GM19043 (cell line): ENCODE measurements around the gene LY6G6F.
"Not testable (repeated sequence)": the region's sequence is repeated elsewhere in the genome, so short reads cannot be mapped to it uniquely, and the experiment has no call there.

ENCODE experiments used
- ATAC-seq: cut with Tn5 transposase; IDR thresholded peaks from one replicate; pipeline ENCODE4 v1.9.1; 2021; ENCODE audit warnings: low read depth; ENCODE audit not compliant: unreplicated experiment

The LY6G6F gene

GRCh38 chr6:31701666-31702404, 4.8 kb upstream of the LY6G6F start:
- ATAC-seq = no peak

DNA sequence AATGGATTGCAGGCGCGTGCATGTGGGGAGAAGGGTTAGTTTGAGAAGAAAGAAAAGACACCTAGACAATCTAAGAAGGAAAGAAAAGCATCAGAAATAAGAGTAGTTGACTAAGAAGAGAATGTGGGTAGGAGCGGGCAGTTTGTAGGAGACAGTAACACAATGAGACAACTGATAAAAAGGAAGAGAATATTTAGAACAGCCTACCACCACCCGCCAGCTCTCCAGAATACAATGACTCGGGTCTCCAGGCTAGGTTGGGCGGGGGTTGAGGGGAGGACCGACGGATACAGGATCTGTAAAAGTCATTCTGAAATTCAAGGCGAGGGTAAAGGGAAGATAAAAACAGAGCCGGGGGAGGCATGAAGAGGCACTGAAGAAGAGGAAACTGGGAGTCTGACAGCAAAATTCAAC, 4.3 kb upstream of the LY6G6F start:
- no peak for ATAC-seq

DNA sequence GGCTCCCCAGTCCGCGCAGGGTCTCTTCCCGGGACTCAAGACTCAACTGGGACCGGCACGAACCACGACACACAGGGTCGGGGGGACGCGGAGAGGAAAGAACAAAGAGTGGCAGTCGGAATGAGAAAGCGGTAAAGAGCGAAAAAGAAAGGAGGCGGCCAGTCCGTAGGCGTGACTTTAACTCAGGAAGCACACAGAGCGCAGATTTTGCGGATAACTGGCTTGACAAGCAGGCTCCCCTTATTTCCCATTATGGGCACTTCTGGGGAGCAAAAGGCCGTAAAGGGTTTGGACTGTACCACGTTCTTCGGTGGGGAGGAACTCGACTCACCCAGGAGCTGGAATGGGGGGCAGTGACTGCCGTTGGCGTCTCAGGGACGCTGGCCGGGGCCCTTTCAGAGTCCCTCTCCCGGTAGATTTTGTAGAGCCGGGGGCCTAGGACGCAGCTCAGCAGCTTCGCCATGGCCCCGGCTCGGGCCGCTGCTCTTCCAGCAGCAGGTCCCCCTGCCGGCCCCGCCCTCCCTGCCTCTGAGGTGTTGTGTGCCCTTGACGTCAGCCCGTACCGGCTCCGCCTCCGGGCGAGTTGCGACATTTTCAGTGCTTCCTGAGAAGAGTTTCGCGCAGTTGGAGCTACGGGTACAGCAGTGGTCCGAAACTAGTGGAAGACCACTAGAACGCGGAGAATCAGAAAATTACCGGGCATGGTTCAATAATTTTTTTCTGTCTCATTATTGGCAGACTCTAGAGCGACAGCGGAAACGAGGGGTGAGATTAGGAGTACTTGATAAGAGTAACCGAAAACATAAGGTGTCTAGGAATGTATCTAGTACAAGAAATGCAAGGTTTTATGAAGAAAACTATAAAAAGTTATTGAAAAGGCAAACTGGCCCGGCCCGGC, 3.6 kb upstream of the LY6G6F start, which contains the start of gene ABHD16A:
TSS of gene ABHD16A (minus strand) at position 506 of the 898 bp plus-strand sequence. CDS start at position 463, 43 bp downstream.
- peak; percentile 80 for ATAC-seq

DNA sequence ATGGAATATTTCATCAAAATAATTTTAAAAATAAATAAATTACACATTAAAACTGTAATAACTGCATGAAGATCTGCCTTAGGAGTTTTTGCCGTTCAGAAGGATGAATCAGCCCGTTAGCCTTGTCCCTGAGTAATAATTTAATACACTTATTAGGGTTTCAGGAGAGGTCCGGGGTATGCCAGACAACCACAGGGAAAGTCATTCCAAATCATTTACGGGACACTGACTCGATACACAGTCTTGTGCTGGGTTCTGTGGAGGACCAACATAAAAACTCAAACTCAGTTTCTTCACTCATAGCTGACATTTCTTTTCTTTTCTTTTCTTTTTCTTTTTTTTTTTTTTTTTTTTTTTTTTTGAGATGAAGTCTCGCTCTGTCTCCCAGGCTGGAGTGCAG, 735 bp upstream of the LY6G6F start:
- no peak for ATAC-seq

- ATAC-seq = no peak
Observed at GRCh38 chr6:31707701-31708100, 1.0 kb downstream of the LY6G6F start.

- no peak for ATAC-seq
Observed at GRCh38 chr6:31708224-31708623, 1.6 kb downstream of the LY6G6F start.

DNA sequence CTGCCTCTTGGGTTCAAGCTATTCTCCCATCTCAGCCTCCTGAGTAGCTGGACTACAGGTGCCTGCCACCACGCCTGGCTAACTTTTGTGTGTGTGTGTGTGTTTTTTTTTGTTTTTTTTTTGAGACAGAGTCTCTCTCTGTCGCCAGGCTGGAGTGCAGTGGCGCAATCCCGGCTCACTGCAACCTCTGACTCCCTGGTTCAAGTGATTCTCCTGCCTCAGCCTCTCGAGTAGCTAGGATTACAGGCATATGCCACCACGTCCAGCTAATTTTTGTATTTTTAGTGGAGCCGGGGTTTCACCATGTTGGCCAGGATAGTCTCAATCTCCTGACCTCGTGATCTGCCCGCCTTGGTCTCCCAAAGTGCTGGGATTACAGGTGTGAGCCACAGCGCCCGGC, 2.5 kb downstream of the LY6G6F start:
- ATAC-seq = not testable (repeated sequence)

GRCh38 chr6:31710523-31711219, 4.0 kb downstream of the LY6G6F start:
- ATAC-seq = no peak

DNA sequence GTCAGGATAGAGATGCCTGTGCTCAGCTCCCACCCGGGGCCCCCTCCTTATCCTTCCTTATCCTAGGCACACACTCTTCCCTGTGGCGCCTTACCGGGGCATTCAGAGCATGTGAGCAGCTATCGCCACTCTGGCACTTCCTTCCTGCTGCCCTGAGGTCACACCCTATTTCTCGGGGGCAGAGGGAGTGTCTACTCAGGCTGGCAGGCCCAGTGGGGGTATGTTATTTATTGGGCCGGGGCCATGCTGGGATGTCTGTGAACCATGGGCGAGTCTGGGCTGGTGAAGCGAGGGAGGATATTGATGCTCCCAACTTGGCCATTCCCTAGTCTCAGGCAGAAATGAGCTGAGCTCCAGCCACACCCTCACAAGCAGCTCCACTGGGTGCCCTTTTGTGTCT, 4.6 kb downstream of the LY6G6F start:
- no peak for ATAC-seq

GRCh38 chr6:31712296-31712695, 5.6 kb downstream of the LY6G6F start:
- no peak for ATAC-seq

GRCh38 chr6:31713465-31713864, 6.8 kb downstream of the LY6G6F start:
- ATAC-seq = no peak

DNA sequence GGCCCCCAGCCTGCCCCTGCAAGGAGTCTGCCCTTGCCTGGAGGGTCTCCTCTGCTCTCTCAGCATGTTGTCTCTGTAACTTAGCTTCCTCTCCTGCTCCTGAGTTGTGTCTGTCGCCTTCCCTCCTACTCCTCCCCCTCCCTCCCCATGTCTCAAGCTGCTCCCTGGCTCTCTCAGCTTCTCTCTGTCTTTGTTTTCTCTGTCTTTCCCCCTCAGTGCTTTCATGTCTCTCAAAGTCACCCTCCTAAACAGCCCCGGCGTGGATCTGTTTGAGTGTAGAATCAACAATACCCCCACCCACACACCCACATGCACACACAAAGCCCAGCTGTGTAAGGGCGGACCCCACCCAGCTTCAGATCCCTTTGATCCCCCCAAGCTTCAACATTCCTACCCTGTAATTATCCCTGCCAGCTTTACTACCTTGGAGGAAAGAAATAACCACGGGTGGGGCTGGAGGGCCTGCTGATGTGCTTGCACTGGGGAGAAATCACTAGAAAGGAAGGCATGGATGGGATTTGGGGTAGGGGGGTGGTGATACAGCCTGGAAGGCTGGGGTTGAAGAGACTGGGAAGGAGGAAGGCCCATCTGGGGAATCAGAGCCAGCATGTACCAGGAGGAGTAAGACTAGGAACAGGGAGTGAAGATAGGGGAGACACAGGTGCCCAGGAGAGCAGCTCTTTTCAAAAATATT, 7.5 kb downstream of the LY6G6F start:
- no peak for ATAC-seq

DNA sequence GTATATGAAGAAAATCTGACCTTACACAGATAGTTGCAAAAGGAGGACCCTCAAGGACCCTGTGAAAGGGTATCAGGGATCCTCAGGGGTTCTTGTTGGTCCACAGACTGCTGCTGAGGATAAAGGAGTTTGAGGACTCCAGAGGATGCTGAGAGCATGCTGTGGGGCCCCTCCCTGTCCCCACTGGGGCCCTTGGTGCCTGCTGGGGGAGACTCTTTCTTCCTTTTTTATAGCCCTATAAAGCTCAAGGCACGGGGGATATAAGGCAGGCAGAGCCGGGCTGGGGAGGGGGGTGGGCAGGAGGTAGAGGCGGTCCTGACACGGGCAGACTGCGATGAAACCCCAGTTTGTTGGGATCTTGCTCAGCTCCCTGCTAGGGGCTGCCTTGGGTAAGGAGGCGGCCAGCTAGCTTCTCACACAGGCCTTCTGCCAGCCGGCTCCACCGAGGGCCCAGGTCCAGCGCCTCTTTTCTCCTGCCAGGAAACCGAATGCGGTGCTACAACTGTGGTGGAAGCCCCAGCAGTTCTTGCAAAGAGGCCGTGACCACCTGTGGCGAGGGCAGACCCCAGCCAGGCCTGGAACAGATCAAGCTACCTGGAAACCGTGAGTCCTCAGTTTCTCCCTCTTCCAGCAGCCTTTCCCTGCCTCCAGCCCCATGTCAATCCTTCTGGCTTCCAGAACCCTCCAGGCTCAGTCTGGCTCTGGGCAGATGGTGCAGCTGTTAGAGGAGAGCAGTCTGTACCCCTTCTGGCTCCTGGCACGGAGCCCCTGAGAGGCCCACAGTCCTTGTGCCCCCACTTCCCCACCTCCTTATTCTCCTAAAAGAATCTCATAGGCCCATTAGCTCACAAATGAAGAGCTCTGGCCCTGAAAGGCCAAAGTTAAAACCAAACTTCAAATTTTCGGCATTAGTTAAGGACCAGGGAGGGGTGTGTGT, 8.6 kb downstream of the LY6G6F start, which contains the start of gene LY6G6D:
TSS of gene LY6G6D (plus strand) at position 327 of the 937 bp plus-strand sequence. CDS start at position 335, 8 bp downstream.
- ATAC-seq = no peak

DNA sequence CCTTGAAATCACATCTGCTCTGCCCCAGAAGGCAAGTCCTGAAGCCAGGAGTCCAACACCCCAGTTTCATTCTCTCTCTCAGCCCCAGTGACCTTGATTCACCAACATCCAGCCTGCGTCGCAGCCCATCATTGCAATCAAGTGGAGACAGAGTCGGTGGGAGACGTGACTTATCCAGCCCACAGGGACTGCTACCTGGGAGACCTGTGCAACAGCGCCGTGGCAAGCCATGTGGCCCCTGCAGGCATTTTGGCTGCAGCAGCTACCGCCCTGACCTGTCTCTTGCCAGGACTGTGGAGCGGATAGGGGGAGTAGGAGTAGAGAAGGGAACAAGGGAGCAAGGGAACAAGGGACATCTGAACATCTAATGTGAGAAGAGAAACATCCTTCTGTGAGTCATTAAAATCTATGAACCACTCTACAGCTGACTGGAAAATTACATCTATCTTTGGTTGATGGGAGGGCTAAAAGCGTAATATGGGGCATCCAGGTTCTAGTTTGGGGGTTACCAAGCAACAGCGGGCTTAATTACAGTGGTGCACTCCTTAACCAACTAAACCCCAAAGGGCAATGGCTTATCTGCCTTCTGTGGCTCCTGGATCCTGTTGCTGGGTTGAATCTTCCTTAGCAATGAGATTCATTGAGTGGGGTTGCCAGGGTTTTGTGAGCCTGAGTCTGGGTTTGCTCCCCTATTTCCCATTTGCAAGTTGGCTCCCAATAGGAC, 11.0 kb downstream of the LY6G6F start:
- ATAC-seq = no peak

GRCh38 chr6:31718265-31718664, 11.6 kb downstream of the LY6G6F start:
- no peak for ATAC-seq

DNA sequence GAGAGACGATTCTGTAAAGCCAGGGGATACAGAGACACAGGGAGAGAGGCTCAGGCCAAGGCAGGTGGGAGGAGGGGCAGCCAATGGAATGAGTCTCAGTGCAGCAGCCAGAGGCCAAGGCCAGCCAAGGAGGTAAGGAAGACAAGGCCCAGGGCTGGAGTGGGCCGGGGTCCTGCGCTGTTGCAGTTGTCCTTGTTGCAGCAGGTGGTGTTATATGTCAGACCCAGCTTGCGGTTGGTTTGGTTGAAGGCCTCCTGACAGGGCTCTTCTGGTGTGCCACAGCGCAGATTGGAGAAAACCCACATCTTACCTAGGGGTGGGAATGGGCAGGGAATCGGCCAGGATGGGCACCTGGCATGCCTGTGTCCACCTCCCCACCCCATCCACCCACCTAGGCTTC, 12.3 kb downstream of the LY6G6F start:
- ATAC-seq = no peak

DNA sequence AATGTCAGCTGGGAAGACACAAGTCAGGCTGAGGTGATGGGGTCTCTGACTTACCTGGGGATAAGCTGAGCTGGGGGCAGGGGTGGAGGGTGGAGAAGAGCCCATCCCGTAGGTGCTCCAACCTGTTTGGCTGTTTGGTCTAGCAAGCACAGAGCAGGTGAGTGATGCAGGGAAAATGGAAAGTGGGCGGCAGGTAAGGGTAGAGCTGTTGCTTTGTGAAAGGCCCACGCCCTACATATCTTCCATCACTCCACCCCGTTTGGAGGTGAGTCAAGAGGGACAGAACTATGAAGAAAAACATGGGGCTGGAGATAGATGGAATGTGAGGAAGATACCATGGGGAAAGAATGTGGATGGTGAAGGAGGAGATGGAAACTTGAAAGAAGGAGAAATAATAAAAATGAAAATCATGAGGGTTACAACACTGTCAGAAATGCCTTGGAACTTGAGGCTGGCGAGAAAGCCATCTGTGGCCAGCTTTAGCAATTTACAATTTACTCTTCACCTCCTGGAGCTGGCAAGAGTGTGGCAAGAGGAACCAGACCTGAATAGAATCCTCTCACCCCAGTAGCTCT, 13.6 kb downstream of the LY6G6F start:
- no peak for ATAC-seq

DNA sequence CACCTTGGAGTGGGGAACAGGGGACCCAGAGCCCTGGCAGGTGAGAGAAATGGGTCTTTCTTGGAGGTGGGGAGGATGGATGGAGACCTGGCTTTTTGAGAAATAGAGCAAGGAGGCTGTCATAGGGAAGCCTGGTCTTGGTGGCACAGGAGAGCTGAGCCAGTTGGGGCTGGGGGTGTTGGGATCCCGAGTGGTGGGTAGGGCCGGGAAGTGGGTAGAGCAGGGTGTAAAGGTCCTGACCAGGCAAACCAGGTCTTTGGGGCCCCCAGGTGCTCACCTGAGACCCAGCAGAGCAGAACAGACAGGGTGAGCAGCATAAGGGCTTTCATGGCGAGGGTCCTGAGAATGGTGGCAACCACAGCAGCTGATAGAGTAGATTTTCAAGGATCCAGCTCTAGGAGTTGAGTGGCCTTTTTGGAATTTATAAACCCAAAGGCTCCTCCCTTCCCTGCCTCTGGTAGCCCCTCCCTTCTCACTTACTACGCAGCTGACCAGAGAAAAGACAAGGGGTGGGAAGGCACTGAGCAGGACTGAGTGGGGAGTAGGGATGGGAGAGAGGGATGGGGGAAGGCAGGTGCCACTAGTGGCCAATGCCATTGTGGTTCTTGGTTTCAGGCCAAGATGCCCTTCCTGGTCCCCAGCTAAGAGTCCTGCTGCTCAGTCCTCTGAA, 14.8 kb downstream of the LY6G6F start, which contains the start of gene LY6G6C:
TSS of gene LY6G6C (minus strand) at position 396 of the 670 bp plus-strand sequence. CDS start at position 329, 67 bp downstream.
- ATAC-seq = no peak
